ENCODE results near the gene CEP128.
"Not testable (repeated sequence)": the region's sequence is repeated elsewhere in the genome, so short reads cannot be mapped to it uniquely, and the experiment has no call there.

CEP128 gene

DNA sequence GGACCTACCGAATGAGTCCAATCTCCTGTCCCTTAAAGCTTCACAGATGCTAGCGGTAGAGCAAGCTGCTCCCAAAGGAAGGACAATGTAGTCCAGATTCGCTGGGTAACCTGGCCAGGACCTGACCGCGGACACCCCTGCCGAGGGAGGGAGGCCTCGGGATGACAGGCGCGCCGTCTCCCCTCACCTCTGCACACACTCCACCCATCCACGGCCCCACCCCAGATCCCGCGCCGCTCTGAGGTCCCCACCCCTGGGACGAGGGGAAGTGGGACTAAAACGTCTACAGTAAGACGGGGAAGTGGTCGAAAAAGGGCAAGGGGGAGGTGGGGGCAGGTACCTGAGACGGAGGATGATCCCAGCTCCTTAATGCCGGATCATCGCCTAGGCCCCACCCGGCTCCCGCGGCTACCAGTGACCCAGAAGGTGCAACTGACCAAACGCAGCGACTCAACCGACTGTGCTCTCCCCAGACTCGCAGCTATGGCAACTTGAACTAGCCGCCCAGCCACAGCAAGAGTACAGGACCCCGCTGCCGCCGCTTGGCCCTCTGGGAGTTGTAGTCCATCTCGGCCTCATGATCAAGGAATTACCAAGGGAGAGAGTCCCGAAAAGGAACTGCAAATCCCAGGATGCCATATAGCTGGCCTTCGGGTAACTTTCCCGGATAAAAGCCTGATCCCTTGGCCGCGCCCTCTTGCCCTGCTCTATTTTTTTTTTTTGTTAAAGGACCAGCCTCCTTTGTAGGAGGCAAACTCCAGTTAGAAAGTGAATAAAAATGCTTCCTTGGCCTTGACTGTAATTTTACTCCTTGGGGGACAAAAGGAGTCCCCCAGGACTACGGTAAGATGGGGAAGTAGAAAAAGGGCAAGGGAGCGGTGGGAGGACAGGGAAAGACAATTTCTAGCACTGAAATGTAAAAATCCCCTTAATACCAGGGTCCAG lies at the start of gene CEP128:
CEP128 (minus strand) TSS at position 498 of the 945 bp plus-strand sequence.
- ATAC-seq: peak; percentile 86 to 88

DNA sequence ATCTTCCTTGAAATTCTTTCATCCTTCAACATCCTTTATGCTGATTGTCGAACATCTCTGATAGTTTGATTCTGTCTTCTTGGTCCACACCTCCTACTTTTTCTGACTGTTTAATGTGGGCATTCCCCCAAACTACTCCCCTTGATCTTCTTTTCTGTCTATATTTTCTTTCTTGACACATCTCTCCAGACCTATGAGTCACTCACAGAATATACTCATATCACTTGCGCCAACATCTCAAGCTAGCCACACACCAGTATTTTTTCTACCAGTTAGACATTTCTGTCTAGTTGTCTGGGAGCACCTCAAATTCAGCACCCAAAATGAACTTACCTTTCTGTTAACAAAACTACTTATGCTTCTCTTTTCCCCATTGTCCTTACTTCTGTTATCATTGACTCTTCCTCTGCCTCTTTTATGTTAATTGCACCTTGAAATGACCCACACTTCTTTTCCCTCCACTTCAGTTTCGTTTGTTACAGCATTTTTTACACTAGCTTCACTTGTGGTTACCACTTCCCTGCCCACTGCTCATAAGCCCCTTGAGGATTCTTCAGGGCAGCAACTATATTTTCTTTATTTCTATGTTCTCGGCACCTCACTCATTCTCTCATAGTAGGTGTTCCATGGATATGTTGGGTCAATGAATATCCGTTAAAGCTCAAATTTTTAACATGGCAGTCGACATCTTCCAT lies 47.3 kb upstream of the CEP128 start:
- peak; percentile 90 for ATAC-seq

GRCh38 chr14:80988192-80988591 lies 46.7 kb upstream of the CEP128 start:
- no peak for ATAC-seq

GRCh38 chr14:80987235-80988032 lies 45.9 kb upstream of the CEP128 start:
- ATAC-seq: peak in 1 of 2 donors; percentile 50

DNA sequence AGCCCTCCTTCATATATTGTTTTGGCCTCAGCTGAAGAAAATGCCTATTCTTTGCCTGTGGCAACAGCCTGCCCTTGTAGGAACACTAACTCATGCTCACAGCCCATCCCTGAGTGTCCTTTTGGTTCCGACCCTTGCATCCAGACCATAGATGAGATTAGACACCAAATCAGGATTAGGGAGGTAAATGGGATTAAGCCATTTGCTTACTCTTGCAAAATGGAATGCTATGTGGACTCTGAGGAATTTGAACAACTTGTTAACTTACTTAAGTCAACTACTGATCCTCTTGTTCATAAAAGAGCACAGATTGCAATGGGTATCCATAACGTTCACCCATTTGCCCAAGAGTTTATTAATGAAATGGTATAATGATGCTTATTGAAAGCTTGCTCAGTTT lies 41.2 kb upstream of the CEP128 start:
- no peak for ATAC-seq

DNA sequence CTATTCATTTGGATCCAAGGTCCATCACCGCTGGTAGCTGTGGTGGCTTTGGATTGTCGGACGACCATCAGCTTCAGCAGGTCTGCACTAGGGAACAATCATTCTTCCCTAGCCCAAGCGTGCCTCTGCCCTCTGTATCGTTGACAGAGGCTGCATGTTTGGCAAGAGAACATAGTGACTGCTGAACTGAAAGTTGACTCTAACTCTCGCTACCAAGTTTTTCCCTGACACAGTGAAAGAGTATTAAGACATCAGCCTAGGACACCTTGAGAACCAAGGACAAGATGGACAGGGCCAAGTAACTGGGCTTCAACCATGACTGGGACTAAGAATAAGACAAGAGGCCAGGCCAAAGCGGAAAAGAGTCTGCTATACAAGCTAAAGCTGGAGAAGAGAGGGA lies 40.1 kb upstream of the CEP128 start:
- no peak for ATAC-seq

- ATAC-seq: no peak
These were observed 39.6 kb upstream of the CEP128 start for GRCh38 chr14:80981156-80981555.

DNA sequence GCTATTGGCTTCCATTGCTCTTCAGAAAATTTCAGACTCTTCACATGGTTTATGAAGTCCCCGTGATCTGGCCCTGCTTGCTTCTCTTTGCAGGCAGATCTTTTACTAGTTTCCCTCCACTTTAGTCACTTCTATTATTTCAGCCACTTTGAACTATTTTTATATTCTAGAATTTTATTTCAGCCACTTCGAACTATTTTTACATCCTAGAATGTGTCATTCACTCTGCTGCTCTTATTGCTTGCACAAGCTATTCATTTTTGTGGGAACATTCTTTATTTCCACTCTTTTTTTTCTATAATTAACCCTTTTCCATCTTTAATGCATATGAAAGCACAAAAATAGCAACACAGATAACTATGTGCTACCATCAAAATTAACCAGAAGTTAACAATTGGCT lies 38.4 kb upstream of the CEP128 start:
- no peak for ATAC-seq

DNA sequence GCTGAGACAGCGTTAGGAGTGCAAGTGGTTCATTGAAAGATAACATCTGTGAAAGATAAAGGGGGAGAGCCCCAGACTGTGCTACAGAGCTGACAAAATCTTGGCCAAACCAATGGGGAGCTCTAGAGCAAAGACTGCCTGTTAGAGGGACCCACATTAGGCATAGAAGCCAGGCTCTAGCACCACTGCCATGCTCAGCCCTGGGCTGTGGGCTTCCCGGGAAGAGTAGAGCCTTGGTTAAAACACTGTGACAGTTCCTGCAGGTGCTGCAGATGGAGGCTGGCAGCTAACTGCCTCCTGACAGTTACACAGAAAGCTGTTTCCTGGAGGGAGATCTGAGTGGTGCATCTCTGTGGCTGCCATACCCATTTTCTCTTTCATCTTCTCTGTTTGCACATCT lies 36.9 kb upstream of the CEP128 start:
- ATAC-seq: peak; percentile 65 to 74

DNA sequence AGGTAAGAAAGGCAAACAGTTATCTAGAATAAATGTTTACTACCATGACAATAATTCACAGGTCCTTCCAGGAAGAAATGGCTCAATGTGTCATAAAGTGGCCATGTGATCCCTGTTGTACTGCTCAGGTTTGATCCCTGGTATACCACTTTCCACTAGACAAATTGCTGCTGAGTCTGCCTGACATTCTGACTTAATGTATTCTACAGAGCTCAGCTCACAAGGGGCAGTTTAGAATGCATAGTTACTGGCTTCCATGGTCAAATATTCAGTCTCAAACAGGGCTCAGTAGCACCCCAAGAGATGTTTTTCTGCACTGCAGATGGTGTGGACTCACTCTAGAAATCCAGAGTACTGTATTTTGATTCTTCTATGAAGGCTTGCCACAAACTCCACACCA lies 35.7 kb upstream of the CEP128 start:
- ATAC-seq: no peak

DNA sequence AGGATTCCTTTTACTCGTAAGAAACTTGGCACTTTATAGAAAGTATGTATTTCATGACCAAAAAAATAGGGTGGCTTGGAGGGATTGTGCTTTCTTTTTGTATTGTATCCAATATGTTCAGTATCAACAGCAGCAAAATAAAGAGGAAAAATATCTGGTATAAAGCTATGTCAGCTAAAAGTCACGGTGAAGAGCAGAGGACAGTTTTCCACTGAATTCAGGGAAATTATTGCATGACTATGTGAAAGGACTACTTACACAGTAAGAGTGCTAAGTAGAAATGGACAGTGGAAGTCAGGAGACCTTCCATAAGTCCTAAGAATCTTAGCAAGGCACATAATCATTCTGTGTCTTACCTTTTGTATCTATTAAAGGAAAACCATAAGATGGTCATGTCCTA lies 33.1 kb upstream of the CEP128 start:
- no peak for ATAC-seq

DNA sequence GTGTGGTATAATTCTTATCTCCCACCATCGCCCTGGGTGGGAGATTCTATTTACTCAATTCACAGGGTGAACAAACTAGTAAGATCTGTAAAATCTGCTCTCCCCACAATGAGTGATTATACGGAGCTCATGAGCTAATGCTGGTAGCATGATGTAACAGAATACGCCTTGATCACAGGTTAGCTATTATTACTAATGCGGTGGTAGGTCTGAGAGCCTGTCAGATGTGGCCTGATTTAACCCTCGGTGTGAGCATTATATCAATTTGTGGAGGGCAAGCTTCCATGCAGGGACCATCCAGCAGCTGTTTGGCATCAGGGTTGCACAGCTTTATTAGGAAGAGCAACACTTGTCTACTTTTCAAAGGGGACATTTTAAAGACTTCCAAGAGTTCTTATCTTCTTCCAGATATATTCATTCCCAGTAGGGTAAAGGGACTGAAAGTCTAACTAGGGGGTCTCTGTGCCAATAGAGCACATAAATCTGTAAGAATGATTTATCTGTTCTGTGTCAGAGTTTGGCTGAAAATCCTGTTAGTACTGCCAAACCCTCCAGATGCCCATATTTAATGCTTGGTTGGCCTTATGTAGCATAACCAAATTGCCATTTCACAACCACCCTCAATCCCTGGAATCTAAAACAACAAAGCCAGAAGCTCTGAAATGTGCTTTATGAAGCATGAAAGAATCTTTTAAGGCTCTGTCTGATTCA lies 32.5 kb upstream of the CEP128 start:
- peak; percentile 68 to 71 for ATAC-seq

- ATAC-seq: no peak
These were observed 23.5 kb upstream of the CEP128 start for GRCh38 chr14:80965037-80965436.

GRCh38 chr14:80959496-80959895 lies 18.0 kb upstream of the CEP128 start:
- peak; percentile 85 to 91 for ATAC-seq

- ATAC-seq: no peak
These were observed 17.4 kb upstream of the CEP128 start for GRCh38 chr14:80958939-80959338.

DNA sequence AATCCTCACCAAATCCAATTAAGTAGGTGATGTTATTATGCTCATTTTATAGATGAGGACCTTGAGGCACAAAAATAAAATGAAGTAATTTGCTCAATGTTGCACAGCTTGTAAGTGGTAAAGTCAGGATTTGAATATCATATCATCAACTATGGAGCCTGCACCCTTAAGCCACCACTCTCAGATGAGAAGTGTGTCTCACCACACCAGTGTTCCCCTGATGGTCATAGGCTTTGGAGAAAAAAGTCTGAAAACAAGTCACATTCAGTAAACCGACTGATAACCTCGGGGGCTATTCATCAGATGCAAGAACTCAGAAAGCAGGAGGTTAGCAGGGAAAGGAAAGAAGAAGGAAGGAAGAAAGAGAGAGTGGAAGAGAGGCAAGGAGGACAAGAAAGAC lies 16.7 kb upstream of the CEP128 start:
- ATAC-seq: no peak

GRCh38 chr14:80957613-80958012 lies 16.1 kb upstream of the CEP128 start:
- ATAC-seq: no peak

- no peak for ATAC-seq
These were observed 15.4 kb upstream of the CEP128 start for GRCh38 chr14:80956922-80957321.

DNA sequence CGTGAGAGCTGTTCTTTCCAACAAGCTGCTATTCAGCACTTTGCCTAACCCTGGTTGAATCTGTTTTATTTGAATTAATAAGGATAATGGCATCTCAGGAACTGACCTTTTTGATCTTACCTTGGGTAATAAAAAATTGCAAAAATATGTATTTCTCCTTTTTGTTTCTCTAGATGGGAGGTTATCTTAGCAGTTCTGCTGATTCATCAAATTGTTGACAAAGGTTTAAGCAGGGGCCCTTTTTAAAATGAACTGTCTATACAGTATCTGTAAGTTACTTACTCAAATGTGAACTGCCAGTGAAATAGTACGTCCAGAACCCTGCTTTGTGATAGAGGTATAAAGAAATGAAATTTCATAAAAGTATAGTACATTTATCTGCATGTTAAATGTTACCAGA lies 14.6 kb upstream of the CEP128 start:
- no peak for ATAC-seq

DNA sequence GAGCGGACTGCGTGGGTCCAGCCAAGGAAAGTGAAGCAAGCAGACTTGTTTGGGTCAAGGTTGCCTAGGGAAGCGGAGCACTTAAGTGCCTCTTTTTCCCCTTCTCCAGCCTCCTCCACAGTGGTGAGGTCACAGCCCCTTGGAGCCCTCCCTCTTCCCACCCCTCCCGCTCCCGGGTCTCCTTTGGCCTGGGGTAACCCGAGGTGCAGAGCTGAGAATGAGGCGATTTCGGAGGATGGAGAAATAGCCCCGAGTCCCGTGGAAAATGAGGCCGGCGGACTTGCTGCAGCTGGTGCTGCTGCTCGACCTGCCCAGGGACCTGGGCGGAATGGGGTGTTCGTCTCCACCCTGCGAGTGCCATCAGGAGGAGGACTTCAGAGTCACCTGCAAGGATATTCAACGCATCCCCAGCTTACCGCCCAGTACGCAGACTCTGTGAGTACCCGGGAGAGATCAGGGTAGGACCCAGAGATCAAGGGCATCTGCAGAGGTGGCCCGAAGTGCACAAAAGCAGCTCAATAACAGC lies 13.9 kb upstream of the CEP128 start, which contains the start of gene TSHR:
TSHR (plus strand) TSS at position 206 of the 526 bp plus-strand sequence; CDS start at position 266, 60 bp downstream.
- ATAC-seq: peak in 1 of 2 donors; percentile 4

DNA sequence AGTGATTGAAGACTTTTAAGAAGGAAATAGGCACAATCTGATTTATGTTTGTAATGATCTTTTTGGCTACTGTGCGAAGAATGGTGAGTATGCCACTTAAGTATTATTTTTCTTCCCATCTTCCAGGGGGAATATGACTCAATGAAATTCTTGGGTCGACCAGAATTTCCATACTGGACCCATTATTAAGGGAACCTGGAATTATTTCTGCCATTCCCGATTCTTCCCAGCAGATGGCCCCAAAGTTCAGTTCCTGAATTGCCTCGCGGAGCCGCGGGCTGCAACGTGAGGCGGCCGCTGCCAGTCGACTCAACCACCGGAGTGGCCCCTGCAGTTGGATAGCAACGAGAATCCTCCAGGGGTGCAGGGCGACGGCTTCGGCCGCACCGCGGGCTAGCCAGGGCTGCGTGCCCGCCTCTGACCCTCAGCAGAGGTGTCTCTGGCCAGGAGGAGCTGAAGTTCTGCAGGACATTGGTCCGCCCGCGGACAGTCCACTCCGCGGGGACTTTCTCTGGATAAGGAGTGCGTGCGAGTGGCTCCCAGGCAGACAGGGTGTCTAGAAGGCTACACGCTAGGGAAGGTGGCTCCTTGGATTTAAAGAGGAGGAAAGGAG lies 13.3 kb upstream of the CEP128 start:
- ATAC-seq: peak; percentile 44 to 52

DNA sequence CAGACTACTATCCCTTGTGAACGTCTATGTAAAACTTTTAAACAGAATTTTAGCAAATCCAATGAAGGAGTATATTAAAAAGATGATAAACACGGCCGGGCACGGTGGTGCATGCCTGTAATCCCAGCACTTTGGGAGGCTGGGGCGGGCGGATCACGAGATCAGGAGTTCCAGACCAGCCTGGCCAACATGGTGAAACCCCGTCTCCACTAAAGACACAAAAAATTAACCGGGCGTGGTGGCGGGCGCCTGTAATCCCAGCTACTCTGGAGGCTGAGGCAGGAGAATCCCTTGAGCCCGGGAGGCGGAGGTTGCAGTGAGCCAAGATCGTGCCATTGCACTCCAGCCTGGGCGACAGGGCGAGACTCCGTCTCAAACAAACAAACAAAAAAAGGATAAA lies 11.7 kb upstream of the CEP128 start:
- not testable (repeated sequence) for ATAC-seq
